ENCODE results near the gene CHFR. TPM values are rescaled to one million over a fixed set of nuclear protein-coding genes. Genes with fewer than 3 reads are reported as not detected.
"Not testable (repeated sequence)": the region's sequence is repeated elsewhere in the genome, so short reads cannot be mapped to it uniquely, and the experiment has no call there.

The CHFR gene
- total RNA-seq, 1 donor from 2014 or later = 87.2 TPM

- intact Hi-C loops (cut with micrococcal nuclease) = no loop called here
Measured at GRCh38 chr12:132841151-132841550, 46.3 kb downstream of the CHFR start.

GRCh38 chr12:132840536-132840935 lies 46.9 kb downstream of the CHFR start:
- intact Hi-C loops (cut with micrococcal nuclease) = no loop called here

DNA sequence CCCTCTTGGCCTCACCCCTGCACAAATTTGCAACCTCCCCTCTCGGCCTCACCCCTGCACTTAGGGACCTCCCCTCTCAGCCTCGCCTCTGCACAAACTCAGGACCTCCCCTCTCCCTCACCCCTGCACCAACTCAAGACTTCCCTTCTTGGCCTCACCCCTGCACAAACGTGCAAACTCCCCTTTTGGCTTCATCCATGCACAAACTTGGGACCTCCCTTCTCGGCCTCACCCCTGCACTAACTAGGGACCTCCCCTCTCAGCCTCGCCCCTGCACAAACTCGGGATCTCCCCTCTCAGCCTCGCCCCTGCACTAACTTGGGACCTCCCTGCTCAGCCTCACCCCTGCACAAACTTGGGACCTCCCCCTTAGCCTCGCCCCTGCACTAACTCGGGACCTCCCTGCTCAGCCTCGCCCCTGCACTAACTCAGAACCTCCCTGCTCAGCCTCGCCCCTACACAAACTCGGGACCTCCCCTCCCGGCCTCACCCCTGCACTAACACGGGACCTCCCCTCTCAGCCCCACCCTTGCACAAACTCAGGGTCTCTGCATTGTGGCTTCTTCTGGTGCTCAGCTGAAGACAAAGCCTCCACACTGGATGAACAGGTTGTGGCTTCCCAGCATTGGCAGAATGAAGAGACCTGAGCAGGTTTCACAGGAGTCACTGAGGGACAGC lies 47.7 kb downstream of the CHFR start:
- intact Hi-C loops (cut with micrococcal nuclease) = no loop called here

DNA sequence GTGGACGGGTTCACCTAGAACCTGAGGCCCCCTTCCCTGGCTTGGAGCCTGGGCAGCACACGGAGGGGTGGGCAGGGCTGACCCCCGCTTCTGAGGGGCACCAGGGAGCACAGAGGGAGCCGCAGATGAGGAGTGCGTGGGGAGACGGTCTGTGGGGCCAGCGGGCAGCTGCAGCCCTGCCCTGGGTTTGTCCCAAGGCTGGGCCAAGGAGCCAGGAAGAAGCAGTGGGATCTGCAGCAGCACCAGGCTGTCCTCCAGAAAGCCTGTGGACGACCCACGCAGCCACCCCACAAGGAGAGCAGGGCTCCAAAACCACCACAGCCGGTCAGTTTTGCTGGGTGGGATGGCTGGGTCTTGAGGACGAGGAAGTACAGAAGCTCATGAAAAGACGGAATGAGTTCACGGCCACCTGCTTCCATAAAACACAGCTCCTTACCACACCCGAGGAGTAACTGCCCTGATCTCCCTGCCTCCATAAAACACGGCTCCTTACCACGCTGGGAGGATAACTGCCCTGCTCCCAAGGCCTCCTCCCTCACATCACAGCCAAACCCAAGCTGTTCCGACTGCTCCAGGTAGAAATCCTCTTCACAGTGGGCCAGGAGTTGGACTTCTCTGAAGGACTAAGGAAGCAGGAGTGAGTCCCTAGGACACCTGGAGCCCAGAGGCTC lies 48.9 kb downstream of the CHFR start:
- intact Hi-C loops (cut with micrococcal nuclease) = no loop called here

DNA sequence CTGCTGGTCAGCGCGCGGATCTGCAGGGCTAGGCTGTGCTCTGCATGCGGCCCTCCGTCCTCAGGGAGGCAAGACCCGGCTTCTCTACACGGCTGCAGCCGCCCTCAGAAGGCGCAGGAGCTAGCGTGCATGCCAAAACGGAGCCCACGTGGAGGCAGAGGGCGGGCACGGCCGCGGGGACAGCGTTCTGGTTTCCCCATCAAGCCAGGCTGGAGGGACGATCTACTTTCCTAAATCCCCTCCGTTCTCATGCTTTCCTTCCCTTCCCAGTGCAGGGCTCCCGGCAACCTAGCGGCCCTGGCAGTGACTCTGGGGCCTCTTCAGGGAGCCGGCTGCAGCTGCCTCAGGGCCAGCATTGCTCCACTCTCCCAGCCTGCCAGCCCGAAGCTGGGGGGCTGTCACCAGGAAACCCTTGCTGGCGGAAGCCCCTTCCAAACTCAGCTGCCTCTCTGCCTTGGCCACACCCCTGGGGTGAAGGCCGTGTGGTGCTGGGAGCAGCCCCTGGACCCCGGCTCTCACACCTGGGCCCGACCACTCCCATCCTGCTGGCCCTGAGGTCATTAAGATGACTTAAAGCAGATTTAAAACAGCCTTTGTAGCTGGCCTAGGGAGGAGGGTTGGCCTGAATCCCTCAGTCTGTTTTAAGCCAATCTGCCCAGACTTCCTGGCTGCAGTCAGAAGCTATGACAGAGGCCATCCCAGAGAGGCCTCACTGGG lies 49.6 kb downstream of the CHFR start:
- intact Hi-C loops (cut with micrococcal nuclease) = no loop called here

- intact Hi-C loops (cut with micrococcal nuclease) = no loop called here
Measured at GRCh38 chr12:132836795-132837331, 50.5 kb downstream of the CHFR start.

DNA sequence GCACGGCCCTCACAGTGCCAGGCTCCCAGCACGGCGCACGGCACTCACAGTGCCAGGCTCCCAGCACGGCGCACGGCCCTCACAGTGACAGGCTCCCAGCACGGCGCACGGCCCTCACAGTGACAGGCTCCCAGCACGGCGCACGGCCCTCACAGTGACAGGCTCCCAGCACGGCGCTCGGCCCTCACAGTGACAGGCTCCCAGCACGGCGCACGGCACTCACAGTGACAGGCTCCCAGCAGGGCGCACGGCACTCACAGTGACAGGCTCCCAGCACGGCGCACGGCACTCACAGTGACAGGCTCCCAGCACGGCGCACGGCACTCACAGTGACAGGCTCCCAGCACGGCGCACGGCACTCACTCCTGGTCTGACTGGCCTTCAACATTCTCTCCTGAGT lies 51.2 kb downstream of the CHFR start:
- intact Hi-C loops (cut with micrococcal nuclease) = not testable (repeated sequence)

- intact Hi-C loops (cut with micrococcal nuclease) = no loop called here
Measured at GRCh38 chr12:132835076-132836025, 52.1 kb downstream of the CHFR start.

DNA sequence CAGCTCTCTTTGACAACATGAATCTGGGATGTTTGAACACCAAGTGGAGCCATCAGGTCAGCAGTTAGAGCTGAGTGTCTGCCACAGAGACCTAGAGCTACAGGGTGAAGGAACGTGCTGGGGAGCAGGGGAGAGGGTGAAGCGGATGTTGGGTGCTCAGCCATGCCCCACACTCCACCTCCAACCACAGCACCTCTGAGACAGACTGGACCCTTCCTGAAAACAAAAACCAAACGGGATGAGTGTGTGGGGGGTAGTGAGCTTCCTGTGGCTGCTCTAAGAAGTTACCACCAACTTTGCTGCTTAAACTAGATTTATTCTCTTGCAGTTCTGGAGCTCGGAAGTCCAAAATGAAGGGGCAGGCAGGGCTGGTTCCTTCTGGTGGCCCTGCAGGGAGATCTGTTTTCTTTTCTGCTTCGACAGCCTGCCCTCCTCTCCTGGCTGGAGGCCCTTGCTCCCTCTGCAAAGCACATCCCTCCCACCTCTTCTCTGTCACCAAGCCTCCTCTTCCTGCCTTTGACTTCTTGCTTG lies 53.2 kb downstream of the CHFR start:
- intact Hi-C loops (cut with micrococcal nuclease) = no loop called here

- intact Hi-C loops (cut with micrococcal nuclease) = no loop called here
Measured at GRCh38 chr12:132833341-132833740, 54.1 kb downstream of the CHFR start.

DNA sequence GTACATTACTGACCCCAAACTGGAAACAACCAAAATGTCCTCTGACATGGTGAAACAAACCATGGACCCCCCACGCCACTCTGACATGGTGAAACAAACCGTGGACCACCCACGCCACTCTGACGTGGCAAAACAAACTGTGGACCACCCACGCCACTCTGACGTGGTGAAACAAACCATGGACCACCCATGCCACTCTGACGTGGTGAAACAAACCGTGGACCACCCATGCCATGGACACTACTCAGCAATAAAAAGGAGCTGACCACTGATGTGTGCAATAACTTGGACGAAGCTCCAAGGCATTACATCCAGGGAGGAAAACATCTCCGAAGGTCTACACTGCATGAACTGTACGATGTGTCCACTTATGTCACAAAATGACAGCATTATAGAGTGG lies 55.6 kb downstream of the CHFR start:
- intact Hi-C loops (cut with micrococcal nuclease) = no loop called here

DNA sequence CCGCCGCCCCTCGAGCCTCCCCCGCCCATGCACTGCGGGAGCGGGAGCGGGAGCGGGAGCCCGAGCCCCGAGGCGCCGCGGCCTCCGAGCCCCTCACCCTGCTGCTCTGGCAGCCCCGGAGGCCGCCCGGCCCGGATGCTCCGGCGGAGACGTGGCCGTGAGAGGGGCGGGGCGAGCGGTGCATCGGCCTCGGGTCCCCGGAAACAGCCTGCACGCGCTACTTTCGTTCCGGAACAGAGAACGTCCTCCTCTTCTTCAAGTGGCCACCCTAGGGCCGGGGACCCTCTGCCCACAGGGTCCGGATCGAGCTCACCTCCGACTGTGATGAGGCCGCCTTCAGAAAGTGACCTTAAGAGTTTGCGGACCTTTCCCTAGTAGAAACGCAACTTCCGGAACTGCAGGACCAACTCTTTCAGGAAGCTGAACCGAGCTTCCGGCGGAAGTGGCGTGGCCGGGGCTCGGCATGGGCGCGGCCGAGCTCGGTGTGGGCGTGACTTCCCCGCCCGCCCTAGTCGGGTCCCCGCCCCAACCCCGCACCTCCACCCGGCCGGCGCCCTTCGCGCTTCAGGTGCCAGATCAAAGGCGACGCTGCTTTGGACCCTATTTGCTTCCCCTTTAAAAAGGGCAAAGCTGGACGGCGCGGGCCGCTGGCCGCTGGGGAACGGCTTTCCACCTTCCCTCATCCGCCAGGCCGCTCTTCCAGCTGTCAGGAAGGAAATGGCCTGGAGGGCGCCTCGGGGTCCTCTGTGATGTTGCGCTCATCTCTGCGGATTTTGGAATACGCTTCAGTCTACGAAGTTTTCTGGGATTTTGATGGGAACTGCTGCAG lies 58.5 kb downstream of the CHFR start, which contains the start of gene GOLGA3:
GOLGA3 (minus strand) TSS at position 164 of the 829 bp plus-strand sequence. CDS start 6,741 bp downstream, outside the sequence.
- intact Hi-C loops (cut with micrococcal nuclease) = loop anchor here (1.0 to 5.0 kb wide), 6 partner anchors 58 to 301 kb away; partner anchors contain the start of genes ANKLE2, CHFR, PGAM5 and ZNF10

- intact Hi-C loops (cut with micrococcal nuclease) = loop anchor here (1.0 to 5.0 kb wide), 3 partner anchors 66 to 158 kb away; partner anchors contain the start of genes ANKLE2, PGAM5 and ZNF26
Measured at GRCh38 chr12:132827763-132828703, 59.4 kb downstream of the CHFR start.

DNA sequence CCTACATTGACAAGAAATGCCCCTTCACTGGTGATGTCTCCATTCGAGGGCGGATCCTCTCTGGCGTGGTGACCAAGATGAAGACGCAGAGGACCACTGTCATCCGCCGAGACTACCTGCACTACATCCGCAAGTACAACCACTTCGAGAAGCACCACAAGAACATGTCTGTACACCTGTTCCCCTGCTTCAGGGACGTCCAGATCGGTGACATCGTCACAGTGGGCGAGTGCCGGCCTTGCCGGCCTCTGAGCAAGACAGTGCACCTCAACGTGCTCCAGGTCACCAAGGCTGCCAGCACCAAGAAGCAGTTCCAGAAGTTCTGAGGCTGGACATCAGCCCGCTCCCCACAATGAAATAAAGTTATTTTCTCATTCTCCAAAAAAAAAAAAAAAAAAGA lies 61.5 kb downstream of the CHFR start:
- intact Hi-C loops (cut with micrococcal nuclease) = loop anchor here (5.0 kb wide), 1 partner anchor 64 kb away; the partner anchor contains the start of gene ANKLE2

DNA sequence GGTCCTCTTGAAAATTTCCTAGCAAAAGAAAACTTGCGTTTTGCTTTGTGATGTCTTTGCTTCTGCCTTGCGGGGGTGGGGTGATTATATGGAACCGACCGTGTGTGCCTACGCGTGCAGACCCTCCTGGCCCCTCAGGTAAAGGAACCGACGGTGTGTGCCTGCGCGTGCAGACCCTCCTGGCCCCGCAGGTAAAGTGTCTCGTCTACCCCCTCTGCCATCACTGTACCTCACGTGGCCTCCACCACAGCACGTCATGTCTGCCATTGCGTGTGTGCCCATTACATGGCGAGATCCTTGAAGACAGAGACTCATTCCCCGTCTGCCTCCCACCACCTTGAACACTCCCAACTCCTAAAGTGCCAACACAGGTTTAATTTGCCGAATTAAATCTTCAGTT lies 62.3 kb downstream of the CHFR start:
- intact Hi-C loops (cut with micrococcal nuclease) = loop anchor here (5.0 kb wide), 1 partner anchor 63 kb away; the partner anchor contains the start of gene ANKLE2

- intact Hi-C loops (cut with micrococcal nuclease) = no loop called here
Measured at GRCh38 chr12:132824053-132824452, 63.4 kb downstream of the CHFR start.

DNA sequence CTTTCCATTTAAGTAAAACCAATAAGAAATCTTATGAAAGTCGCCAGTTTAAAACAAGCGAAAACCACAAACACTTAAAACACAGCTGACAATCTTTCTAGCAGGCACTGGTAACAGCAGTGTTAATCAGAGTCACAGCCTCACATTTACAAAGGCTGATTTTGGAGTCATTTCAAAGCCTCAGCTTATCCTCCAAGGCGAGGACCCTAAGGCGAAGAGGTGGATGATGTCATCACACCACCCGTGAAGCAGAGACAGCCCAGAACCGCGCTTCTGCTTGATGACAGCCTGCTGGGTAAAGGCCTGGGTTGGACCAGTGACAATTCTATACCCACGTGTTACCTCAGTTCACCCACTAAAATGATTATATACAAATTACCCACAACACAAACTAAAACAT lies 68.8 kb downstream of the CHFR start:
- intact Hi-C loops (cut with micrococcal nuclease) = no loop called here

GRCh38 chr12:132814232-132814631 lies 73.2 kb downstream of the CHFR start:
- intact Hi-C loops (cut with micrococcal nuclease) = no loop called here

Measured in T-helper 2 cell treated with Interferon-gamma antibody and Interleukin-4, amounts not matched to agents 100 ng/mL and 5 ng/mL, for 36 hours (primary cell).